HG03457 (cell line): ENCODE measurements around the gene SLC22A23.

ENCODE experiments used
- ATAC-seq: cut with Tn5 transposase; IDR thresholded peaks from one replicate; pipeline ENCODE4 v1.9.1; 2021; ENCODE audit warnings: moderate number of reproducible peaks; ENCODE audit not compliant: unreplicated experiment

Gene SLC22A23

DNA sequence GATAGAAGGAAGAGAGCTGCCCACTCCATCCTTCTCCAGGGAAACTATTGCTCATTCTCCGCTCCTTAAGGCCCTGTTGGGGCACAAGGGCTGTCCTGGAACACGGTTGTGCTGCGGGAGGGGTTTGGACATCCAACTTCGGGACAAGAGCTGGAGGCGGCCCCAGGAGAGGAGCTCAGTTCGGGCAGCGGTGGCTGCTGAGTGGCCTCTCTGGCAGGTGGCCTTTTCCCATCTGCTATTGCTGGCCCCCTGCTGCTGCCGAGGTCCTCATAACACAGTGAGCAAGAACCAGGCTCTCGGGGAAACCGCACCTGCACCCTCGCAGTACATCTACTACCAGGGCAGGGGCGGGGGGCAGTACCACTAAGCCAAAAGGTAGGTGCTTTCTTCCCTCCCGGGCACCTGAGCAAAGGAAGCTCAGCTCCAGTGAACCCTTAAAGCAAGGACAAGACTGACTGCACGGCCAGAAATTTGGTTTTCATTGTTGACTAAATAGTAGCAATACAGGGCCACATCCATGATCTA is 134.4 kb downstream of the SLC22A23 start:
- ATAC-seq = no peak

GRCh38 chr6:3321875-3322274 is 135.0 kb downstream of the SLC22A23 start:
- no peak for ATAC-seq

DNA sequence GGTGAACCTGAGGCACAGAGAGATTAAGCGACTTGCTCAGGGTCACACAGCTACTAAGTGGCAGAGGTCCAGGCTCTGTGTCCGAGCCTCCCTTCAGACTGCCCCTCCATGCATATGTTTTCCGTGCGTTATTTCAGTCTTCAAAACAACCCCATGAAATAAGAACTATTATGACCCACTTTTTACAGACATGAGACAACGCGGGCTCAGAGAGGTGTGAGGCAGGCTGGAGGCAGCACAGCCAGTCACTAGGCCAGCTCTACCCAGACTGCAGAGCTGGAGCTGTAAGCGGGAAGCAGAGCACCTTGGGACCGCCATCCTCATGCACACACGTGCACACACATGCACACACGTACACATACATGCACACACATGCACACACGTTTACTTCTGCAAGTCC is 135.8 kb downstream of the SLC22A23 start:
- no peak for ATAC-seq

GRCh38 chr6:3320238-3320811 is 136.5 kb downstream of the SLC22A23 start:
- ATAC-seq = no peak

DNA sequence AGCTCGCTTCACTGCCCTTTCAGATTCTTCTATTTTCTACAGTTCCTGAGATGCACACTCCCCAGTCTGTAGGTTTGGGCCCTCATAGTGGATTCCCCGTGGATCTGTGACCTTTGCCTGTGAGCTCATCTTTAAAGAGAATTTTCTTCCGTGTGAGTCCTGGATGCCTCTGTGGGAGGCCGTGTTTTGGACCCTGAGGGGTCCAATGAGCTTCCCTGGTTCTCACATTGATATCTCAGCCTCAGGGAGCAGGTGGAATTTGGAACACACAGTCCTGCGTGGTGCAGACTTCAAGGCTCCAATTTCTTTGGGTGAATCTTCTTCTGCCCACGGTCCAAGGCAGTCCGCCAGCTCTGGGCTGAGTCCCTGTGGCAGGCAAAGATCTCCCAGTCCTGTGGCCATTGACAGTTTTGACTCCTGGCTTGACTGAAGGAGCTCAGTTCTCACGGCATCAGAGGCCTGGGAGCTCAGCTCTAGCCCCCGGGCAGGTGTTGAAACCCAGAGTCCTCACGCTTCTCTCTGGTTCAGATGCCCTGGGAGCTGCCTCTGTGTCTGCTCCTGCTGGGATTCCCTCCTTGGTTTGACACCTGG is 137.1 kb downstream of the SLC22A23 start:
- ATAC-seq = no peak

GRCh38 chr6:3318821-3319540 is 137.9 kb downstream of the SLC22A23 start:
- no peak for ATAC-seq

GRCh38 chr6:3318226-3318625 is 138.6 kb downstream of the SLC22A23 start:
- ATAC-seq = no peak

GRCh38 chr6:3317741-3318211 is 139.1 kb downstream of the SLC22A23 start:
- no peak for ATAC-seq

GRCh38 chr6:3316818-3317217 is 140.0 kb downstream of the SLC22A23 start:
- ATAC-seq = no peak

DNA sequence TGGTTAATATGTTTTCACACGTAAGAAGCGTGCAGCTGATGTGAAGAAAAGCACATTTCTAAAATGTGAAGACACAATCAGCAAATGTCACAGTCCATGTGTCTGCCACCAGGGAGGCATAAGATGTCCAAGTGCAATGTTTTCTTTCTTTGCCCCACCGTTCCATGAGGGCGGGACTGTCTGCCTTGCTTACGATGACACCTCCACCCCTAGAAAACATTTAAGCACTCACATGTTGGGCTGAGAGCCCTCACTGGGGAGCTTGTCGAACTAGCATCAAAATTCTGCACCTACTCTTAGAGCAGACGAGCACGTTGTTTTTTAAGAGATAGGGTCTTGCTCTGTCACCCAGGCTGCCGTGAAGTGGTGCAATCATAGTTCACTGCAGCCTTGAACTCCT is 140.5 kb downstream of the SLC22A23 start:
- ATAC-seq = no peak

DNA sequence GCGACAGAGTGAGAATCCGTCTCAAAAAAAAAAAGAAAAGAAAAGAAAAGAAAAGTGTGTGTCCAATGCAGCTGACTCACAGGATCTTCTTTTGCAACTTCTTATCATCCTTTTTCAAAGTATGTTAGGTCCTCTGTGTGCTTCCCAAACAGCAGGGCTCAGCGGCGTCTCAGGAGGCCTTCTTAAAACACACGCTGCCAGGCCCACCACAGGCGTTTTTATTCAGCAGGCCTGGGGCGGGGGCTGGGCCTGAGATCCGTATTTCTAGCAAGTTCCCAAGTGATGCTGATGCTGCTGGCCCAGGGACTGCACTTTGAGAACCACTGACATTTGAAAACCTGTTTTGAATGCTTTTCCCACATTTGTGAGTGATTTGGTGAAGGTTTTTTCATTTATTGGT is 141.0 kb downstream of the SLC22A23 start:
- no peak for ATAC-seq

DNA sequence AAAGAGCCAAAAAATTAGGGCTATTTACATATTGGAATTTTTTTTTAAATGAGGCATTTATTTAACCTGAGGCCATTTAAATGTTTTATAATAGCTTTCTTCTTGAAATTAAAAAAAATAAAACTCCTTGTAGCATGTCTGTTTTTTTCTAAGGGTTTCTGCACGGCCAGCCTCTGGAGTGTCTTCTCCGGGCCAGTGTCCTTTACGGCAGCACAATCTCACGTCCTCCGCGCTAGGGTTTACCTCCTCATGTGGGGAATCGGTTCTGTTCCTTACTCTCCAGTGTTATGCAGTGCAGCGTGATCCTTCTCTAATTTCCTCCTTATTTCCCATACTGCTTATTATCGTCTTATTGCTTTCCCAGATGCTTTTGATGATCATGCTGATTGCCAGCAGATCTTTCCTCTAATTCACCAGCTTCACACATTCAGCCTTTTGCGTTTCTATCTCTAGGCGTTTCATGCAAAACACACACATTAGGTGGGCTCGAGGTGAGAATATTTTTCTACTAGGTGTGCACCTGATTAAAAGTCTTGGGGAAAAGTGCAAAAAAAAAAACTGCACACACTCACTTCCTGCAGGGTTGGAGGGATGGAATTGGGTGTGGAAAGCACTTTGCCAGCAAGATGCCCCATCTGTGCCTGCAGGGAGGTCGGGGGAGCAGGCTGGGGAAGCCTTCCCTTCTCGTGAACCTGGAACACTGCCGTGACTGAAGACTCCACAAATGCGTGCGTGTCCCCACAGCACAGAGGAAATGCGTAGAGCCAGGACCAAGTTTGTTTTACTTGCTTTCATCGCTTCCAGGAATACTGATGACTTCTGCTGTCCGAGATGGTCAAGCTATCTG is 142.0 kb downstream of the SLC22A23 start:
- ATAC-seq = no peak

DNA sequence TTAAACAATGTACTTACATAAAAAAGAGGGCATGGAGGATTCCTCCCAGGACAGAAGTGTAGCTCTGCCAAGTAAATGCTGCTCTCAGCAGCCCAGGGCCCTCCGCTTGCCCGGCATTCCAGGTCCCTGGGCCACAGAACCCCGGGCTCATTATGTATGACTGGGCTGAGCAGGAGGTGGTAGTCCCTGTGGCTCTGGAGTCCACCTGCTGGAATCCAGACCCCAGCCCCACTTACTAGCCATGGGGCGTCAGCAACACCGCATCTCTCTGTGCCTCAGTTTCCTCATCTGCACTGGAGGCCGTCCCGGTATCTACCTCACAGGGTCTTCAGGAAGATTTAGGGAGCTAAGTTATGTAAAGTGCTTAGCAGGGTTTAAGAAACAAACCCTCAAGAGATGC is 142.7 kb downstream of the SLC22A23 start:
- ATAC-seq = no peak

DNA sequence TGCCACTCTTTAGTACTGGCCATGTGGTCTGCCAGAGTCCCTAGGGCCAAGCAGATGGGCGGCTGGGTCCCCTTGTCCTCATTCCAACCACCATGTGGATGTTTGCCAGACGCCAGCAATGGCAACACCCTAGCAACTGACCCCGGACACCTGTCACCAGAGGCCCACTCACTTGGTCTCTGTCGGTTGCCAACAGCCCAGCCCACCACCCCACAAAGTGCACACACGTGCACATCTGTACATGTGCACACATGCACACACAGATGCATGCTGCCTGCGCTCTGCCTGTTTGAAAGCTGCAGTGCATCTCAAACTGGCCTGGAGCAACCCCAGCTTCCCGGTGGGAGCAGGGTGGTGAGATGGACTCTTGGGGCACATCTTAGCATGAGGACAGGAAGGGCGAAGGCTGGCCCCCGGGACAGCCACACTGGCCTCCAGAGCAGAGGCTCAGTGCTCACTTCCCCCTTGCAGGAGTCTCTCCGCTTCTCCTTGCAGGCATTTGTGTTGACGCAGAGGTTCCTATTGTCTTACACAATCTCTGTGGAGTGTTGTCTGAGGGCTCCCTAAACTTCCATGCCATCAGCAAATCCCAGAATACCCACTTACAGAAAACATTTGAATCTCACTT is 144.1 kb downstream of the SLC22A23 start:
- ATAC-seq = no peak

DNA sequence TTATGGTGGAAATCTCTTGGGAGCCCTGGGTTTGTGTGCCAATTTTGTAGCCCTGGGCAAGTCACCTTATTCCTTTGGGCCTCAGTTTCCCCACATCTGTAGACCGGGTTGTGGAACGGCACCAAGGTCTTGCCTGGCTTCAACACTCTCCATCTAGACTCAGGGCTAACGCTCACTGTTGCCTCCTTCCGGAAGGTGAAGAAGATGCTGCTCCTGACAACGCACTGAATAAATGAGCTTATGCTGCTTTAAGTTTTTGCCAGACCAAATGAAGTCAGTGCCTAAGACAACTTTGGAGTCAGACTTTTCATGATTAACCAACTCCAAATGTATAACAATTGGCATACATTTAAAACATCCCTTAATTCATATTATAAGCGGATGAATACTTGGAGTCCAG is 145.0 kb downstream of the SLC22A23 start:
- ATAC-seq = no peak

DNA sequence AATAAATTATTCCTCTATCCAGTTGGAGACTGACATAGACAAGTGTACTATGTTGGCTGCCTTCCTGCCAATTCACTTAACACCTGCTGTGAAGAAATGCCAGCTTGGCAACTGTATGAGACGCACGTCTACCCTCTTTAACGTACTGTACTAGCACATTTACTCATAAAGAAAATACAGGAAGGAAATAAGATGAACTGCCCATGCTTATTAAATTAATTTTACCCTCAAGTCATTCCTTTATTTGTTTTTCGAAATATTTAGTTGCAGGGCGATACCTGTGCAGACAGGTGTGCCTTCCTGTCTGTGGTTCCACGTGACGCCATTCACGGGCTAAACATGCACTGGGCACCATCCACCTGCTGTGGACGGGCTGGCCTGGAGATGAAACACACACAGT is 146.1 kb downstream of the SLC22A23 start:
- ATAC-seq = no peak

GRCh38 chr6:3310051-3310448 is 146.8 kb downstream of the SLC22A23 start:
- ATAC-seq = no peak

DNA sequence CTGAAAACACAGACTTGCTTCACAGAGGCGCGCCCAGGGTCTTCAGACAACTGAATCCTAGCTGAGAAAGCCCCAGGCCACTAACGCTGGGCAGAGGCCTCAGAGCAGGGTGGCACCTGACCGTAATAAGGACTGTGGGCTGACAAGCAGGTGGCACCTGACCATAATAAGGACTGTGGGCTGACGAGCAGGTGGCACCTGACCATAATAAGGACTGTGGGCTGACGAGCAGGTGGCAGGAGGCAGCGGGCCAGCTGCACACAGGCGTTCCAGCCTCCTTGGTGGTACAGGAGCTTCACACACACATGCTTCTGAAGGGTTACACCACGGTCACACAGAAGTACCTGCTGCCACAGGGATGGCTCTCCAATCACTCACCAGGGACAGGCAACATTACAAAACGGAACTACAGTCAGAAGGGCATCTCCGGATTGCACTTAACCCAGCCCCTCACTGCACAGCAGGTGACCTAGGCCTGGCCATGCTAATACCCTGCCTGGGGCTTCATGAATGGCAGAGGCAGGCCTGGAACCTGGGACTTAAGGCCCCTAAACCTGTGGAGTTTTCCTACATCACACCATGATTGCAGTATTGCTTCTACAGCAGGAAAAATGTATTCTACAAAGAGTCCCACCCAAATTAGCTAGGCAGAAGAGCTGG is 147.3 kb downstream of the SLC22A23 start:
- ATAC-seq = no peak

DNA sequence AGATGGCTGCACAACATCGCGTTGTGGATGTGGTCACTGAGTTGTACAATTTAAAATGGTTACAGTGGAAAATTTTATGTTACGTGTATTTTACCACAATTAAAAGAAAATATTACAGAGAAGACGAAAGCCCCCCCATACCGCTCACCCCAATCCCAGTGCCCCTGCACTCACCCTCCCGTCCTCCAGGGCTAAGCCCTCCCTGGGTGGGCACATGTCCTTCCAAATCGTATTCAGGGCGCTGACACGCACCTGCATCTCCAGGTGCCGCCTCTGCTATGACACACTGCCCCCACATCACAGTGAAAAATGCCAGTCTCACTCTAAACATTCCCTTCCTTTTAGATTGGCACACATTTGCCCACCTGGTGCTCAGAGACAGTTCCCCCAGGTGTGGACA is 148.7 kb downstream of the SLC22A23 start:
- ATAC-seq = no peak

GRCh38 chr6:3307436-3307835 is 149.4 kb downstream of the SLC22A23 start:
- ATAC-seq = no peak
